Measurements from ENCODE around the gene KCNQ1OT1.

KCNQ1OT1 gene

GRCh38 chr11:2690596-2691354 is 9.0 kb downstream of the KCNQ1OT1 start:
- no peaks in the 10 kb centered on the region for H3K27me3 Mint-ChIP-seq
- H3K27ac Mint-ChIP-seq, result no peak overlapping the region
- peaks cover 43% of the 10 kb centered on the region for H3K4me1 Mint-ChIP-seq
- H3K36me3 Mint-ChIP-seq, result peaks cover 12% of the 10 kb centered on the region
- ATAC-seq, result no peak
- H3K9me3 Mint-ChIP-seq, result no peaks in the 10 kb centered on the region
- H3K4me3 Mint-ChIP-seq, result no peak overlapping the region

GRCh38 chr11:2689651-2690575 is 9.9 kb downstream of the KCNQ1OT1 start:
- H3K4me1 Mint-ChIP-seq, result peaks cover 35% of the 10 kb centered on the region
- peaks cover 5% of the 10 kb centered on the region for H3K36me3 Mint-ChIP-seq
- no peak for ATAC-seq
- no peaks in the 10 kb centered on the region for H3K9me3 Mint-ChIP-seq
- no peaks in the 10 kb centered on the region for H3K27me3 Mint-ChIP-seq
- no peak overlapping the region for H3K27ac Mint-ChIP-seq
- H3K4me3 Mint-ChIP-seq, result no peak overlapping the region

DNA sequence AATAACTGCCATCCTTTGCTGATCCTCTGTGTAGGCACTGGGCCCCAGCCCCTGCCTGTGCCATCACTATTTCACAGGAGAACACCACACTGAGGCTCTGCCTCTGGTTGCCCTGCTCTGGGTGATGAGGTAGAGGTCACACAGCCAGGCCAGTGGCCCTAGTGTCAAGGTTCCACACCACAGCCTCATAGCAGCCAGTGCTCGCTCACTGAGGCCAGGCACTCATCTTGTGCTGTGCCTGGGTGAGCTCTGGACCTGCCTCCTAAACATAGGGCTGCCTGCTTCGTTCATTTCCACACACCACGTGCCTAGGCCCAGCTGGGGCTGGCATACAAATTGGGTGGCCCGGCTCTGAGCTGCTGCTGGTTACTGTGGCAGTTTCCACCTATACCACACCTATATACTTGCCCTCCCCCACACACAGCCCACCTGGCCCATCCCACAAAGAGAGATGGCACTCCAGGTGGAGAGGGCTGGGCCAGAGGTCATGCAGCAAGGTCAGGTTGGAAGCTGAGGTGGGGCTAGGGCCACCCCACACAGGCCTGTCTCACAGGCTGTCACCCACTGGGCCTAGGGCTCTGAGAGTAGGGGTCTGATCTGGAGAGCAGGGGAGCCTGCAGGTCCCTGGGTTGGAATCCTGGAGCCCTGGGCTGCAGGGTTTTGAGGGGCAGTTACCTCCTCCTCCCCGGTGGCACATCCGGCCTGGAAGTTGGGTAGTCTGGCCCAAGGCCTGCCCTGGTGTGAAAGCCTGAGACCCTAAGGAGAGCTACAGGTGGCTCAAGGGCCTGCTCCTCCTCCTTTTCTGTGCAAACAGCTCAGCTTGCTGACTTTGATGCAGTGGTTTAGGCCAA is 11.2 kb downstream of the KCNQ1OT1 start:
- no peaks in the 10 kb centered on the region for H3K9me3 Mint-ChIP-seq
- H3K27me3 Mint-ChIP-seq, result no peaks in the 10 kb centered on the region
- peaks cover 5% of the 10 kb centered on the region for H3K36me3 Mint-ChIP-seq
- no peak for ATAC-seq
- H3K27ac Mint-ChIP-seq, result no peak overlapping the region
- H3K4me3 Mint-ChIP-seq, result no peak overlapping the region
- peaks cover 22% of the 10 kb centered on the region for H3K4me1 Mint-ChIP-seq

- Mint-ChIP-seq H3K9me3 (no peaks in the 10 kb centered on the region), H3K27ac (no peak overlapping the region), H3K4me3 (no peak overlapping the region), H3K36me3 (peaks cover 5% of the 10 kb centered on the region), H3K4me1 (peaks cover 19% of the 10 kb centered on the region), H3K27me3 (no peaks in the 10 kb centered on the region)
- ATAC-seq, result no peak
These were observed 12.0 kb downstream of the KCNQ1OT1 start for GRCh38 chr11:2687782-2688191.

- Mint-ChIP-seq H3K27ac (no peak overlapping the region), H3K36me3 (peaks cover 5% of the 10 kb centered on the region), H3K9me3 (no peaks in the 10 kb centered on the region), H3K4me1 (peaks cover 15% of the 10 kb centered on the region), H3K27me3 (no peaks in the 10 kb centered on the region), H3K4me3 (no peak overlapping the region)
- ATAC-seq, result no peak
These were observed 12.6 kb downstream of the KCNQ1OT1 start for GRCh38 chr11:2687223-2687530.

GRCh38 chr11:2686360-2687222 is 13.2 kb downstream of the KCNQ1OT1 start:
- Mint-ChIP-seq H3K4me1 (peaks cover 15% of the 10 kb centered on the region), H3K27ac (no peak overlapping the region), H3K4me3 (no peak overlapping the region), H3K27me3 (no peaks in the 10 kb centered on the region), H3K36me3 (peaks cover 5% of the 10 kb centered on the region), H3K9me3 (no peaks in the 10 kb centered on the region)
- ATAC-seq, result no peak

- Mint-ChIP-seq H3K27me3 (no peaks in the 10 kb centered on the region), H3K9me3 (no peaks in the 10 kb centered on the region), H3K4me1 (peaks cover 24% of the 10 kb centered on the region), H3K4me3 (no peak overlapping the region), H3K27ac (no peak overlapping the region), H3K36me3 (peaks cover 5% of the 10 kb centered on the region)
- no peak for ATAC-seq
These were observed 14.0 kb downstream of the KCNQ1OT1 start for GRCh38 chr11:2685566-2686359.

GRCh38 chr11:2685051-2685450 is 14.7 kb downstream of the KCNQ1OT1 start:
- Mint-ChIP-seq H3K36me3 (peaks cover 2% of the 10 kb centered on the region), H3K4me1 (peaks cover 21% of the 10 kb centered on the region), H3K27me3 (no peaks in the 10 kb centered on the region), H3K9me3 (no peaks in the 10 kb centered on the region), H3K27ac (no peak overlapping the region), H3K4me3 (no peak overlapping the region)
- ATAC-seq, result no peak

DNA sequence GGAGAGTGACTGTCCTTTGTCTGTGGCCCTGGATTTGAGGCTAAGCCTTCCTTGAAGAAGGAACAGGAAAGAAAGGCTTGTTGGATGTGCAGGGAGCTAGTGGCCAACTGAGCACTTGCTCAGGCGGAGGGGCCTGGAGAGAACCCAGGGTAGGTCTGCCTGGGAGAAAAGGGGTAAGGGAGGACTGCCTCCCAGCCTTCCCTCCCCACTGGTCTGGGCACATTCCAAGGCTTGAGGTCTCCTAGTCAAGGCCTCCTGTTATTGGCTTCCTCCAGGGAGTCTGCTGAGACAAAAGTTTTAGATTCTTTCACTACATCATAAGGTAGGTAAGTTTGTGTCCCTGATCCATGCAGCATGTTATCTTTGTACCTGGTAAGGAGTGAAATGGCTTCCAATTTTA is 15.2 kb downstream of the KCNQ1OT1 start:
- Mint-ChIP-seq H3K4me1 (peaks cover 17% of the 10 kb centered on the region), H3K9me3 (no peaks in the 10 kb centered on the region), H3K36me3 (no peaks in the 10 kb centered on the region), H3K27me3 (no peaks in the 10 kb centered on the region), H3K27ac (no peak overlapping the region), H3K4me3 (no peak overlapping the region)
- no peak for ATAC-seq

DNA sequence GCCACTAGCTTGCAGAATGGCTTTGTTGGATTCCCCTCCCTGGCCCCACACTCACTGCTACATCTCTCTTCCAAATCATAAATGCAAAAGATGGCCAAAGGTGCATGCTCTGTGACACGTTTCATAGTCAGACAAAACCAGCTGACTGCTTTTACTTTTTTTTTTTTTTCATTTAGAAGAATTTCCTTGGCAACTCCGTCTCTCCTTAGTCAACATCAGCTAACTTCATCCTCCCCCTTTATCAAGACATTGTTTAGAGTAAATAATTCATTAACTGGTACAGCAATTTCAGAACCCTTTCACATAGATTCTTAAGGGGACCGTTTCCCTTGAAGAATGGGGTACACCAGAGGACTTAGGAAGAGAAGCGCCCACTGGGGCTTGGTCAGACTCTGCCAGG is 16.0 kb downstream of the KCNQ1OT1 start:
- no peak overlapping the region for H3K4me3 Mint-ChIP-seq
- H3K4me1 Mint-ChIP-seq, result peaks cover 17% of the 10 kb centered on the region
- no peak overlapping the region for H3K27ac Mint-ChIP-seq
- no peaks in the 10 kb centered on the region for H3K36me3 Mint-ChIP-seq
- H3K9me3 Mint-ChIP-seq, result no peaks in the 10 kb centered on the region
- no peak for ATAC-seq
- H3K27me3 Mint-ChIP-seq, result no peaks in the 10 kb centered on the region

GRCh38 chr11:2681408-2682145 is 18.2 kb downstream of the KCNQ1OT1 start:
- ATAC-seq, result peak; percentile 20
- Mint-ChIP-seq H3K4me3 (no peak overlapping the region), H3K36me3 (no peaks in the 10 kb centered on the region), H3K9me3 (no peaks in the 10 kb centered on the region), H3K27me3 (no peaks in the 10 kb centered on the region), H3K4me1 (peaks cover 25% of the 10 kb centered on the region), H3K27ac (peak overlapping the region; percentile 51)

- Mint-ChIP-seq H3K9me3 (no peaks in the 10 kb centered on the region), H3K4me3 (no peak overlapping the region), H3K27me3 (no peaks in the 10 kb centered on the region), H3K4me1 (peaks cover 36% of the 10 kb centered on the region), H3K27ac (no peak overlapping the region), H3K36me3 (no peaks in the 10 kb centered on the region)
- no peak for ATAC-seq
These were observed 20.6 kb downstream of the KCNQ1OT1 start for GRCh38 chr11:2679011-2679676.

DNA sequence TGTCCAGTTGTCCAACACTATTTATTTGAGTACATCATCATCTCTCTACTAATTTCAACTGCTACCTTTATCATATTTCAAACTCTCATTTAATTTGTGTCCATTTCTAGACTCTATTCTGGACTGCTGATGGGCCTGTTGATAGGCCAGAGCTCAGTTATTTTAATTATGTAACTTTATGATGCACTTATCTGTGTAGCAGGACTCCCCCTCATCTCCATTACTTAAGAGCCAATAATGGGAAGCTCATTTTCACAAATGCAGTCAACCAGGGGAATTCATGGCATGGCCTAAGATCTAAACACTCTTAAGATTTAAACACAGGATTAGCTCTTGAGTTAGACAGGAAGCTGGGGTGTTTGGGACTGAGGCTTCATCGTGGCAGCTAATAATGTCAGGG is 21.4 kb downstream of the KCNQ1OT1 start:
- H3K27me3 Mint-ChIP-seq, result no peaks in the 10 kb centered on the region
- H3K4me1 Mint-ChIP-seq, result peaks cover 42% of the 10 kb centered on the region
- H3K36me3 Mint-ChIP-seq, result no peaks in the 10 kb centered on the region
- no peak overlapping the region for H3K27ac Mint-ChIP-seq
- no peak for ATAC-seq
- H3K9me3 Mint-ChIP-seq, result no peaks in the 10 kb centered on the region
- H3K4me3 Mint-ChIP-seq, result no peak overlapping the region
